ENCODE data around the gene PRSS21.
A peak's percentile ranks its signal among the peaks of the same experiment; 100 is the strongest.

PRSS21 gene

DNA sequence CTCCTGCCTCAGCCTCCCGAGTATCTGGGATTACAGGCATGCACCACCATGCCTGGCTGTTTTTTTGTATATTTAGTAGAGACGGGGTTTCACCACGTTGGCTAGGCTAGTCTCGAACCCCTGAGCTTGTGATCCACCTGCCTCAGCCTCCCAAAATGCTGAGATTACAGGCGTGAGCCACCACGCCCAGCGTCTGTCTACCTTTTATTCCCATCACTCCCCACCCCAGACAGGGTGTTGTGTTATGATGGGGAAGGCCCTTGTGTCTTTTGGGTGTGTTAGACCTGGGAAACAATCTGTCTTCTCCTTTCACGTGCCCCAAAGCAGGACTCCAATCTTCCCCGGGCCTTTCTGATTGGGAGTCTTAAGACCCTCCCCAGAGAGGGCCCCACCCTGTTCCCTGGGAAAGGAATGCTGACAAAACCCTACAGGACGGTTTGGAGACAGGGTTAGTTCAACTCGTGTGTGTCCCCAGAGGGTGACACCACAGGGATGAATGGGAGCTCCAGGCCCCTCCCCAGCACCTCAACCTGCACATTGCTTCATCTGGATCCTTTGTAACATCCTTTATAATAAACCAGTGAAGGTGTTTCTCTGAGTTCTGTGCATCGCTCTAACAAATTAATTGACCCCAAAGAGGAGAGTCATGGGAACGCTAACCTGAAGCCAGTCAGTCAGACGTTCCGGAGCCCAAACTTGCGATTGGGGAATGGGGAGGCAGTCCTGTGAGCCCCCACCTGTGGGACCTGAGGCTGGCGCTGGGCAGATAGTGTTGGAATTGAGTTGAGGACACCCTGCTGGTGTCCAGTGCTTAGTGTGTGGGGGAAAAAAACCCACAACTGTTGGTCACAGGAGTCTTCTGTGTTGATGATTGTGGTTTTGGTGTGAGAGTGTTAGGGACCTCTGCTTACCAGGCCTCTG lies 36.8 kb upstream of the PRSS21 start:
- no peak for DNase-seq

DNA sequence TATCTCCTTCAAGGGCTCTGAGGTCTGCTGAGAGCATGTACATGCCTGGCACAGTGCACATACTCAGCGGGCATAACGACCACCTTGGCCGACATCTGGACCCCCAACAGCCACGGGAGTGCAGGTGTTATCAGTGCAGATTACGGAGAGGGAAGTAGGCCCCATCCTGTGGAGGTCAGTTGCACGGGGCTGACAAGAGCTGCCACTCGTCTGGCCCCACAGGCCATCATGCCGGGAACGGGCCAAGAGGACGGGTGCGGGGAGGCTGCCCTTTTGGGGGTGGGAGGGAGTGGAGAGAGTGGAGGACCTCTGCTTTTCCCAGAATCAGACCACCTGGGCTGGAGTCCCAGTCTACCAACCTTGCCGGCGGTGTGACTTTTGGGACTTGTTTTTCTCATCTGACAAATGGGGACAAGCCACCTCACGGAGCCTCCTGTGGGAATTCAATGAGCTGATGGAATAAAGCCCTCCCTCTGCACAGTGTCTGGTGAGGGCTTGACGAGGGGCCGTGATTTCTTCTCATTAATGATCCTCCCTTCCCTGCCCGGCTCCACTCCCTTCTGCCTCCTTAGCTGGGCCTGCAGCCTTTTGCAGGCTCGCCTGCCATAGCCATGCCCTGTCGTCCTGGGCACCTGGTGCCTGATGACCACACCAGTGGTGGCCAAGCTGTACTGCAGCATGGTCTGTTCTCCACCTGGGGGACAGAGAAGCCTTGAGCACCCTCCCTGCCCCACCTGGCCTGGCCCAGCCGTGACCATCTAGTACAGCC lies 34.3 kb upstream of the PRSS21 start:
- DNase-seq, result no peak

DNA sequence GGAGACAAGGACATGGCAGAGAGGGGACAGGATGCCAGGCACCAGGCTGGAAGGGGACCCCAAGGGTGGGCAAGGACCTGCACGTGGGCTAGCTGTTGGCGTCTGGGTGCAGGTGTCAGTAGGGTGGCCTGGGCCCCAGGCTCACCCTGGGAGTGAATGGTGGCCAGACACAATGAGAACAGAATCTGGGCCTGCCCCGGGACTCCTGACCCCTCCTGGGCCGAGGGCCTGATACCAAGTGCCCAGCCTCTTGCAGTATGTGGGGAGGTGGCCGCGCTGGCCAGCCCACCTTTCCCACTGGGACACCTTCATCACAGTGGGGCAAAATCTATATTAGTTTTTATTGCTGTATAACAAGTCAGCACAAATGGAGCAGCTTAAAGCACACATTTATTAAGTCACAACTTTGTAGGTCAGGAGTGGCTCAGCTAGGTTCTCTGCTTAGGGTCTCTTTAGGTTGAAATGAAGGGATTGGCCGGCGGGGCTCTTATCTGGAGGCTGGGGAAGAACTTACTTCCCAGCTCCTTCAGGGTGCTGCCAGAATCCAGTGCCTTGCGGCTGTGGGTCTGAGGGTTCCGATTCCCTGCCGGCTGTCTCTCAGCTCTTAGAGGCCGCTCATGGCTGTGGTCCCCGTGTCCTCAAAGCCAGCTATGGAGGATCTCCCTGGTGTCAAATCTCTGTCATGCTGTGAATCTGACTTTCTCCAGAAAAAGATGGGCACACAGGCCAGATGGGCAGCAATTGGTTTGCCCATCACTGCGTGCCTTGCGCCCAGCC lies 33.3 kb upstream of the PRSS21 start:
- no peak for DNase-seq

DNA sequence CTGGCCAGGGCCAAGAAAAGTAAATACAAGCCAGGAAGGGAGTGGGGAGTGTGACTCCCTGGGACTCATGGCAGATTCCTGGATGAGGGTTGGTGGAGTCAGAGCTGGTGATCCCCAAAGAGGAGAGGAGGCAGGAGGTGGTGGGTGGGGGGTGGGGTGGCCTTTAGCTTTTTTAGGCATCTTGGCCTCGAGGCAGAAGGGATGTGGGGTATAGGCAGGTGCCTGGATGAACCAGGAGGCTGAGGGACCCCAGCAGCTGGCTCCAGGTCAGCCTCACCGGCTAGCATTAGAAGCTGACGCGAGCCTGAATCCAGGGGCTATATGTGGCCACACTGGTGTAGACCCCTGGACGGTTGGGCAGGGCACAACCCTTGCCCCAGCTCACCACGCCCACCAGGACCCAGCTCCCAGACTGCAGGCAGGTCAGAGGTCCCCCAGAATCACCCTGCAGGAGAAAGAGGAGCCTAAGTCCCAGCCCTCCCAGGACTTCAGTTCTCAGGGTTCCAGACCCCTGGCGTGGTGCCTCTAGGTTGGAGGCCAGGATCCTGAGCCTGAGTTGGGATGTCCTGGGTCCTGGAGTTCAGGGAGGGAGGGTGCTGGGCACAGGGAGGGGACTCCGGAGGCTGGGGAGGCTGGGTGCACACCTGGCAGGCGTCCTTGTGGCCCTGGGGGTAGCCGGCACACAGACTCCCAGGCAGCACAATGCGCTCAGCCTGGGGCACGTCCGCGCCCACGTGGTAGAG lies 32.5 kb upstream of the PRSS21 start:
- DNase-seq, result no peak

DNA sequence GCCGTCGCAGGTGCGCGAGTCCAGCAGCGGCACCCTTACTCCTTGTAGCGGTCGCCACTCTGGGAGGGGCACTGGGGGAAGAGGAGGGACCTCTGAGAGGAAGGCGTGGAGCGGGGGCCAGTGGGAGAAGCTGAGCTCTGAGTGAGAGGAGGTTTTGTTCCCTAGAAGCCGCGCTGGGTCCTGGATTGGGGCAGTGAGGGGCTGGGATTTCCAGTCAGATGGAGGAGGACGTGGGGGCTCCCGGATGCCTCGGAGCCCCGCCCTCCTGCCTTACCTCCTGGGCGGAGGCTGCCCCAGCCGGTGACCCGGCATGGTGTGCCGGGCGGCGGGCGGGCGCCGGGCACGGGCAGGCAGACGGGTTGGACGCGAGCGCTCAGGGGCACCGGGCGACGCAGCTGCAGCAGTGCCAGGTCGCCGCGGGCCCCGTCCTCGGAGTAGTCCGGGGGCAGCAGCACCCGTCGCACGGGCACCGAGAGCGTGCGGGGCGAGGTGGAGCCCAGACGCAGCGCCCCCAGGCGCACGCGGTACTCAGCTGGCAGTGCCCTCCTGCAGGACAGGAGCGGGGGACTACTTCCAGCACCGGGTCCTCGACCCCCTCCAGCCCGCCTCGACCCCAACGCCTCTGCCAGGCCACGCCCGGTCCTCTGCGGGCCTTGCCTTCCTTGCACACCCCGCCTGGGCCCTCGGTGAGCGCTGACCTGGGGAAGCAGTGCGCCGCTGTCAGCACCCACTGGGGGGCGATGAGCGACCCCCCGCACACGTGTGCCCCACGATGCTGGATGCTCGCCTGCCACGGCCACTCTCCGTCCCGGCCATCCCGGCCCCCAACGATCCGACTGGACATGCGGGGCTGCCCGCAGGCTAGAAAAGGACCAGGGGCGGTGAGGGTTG lies 31.7 kb upstream of the PRSS21 start:
- DNase-seq, result peak in 1 of 2 experiments; percentile 32

DNA sequence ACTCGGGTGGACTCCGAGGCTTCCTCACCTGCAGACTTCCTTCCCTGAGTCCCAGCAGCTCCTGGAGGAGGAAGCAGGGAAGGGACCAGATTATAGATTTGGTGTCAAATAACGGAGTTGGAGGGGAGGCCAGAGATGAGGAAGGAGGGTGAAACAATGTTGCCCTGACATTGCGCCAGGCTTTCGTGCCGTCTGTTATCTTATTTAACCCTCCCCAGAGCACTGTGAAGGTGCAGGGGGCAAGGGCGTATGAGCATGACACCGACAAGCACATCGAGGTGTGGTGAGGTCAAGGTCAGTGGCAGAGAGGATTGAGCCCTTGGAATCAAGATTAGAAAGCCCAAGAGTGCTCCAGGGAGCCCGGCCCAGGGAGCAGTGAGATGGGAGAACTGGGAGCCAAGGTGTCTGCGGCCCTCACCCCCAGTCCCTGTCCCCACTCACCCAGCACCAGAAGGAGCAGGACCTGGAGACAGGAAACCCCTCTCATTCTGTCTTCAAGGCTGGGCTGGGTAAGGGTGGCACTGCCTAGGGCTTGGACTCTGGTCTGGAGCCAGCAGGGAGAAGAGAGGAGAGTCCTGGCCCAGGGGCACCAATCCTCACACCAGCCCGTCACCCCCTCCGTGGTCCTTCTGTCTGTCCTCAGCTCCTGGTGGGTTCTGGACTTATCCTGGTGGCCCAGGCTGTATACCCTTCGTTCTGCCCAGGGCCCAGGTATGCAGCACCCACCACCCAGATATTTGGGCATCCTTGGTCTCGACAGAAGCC lies 30.8 kb upstream of the PRSS21 start:
- DNase-seq, result peak; percentile 19 to 27

DNA sequence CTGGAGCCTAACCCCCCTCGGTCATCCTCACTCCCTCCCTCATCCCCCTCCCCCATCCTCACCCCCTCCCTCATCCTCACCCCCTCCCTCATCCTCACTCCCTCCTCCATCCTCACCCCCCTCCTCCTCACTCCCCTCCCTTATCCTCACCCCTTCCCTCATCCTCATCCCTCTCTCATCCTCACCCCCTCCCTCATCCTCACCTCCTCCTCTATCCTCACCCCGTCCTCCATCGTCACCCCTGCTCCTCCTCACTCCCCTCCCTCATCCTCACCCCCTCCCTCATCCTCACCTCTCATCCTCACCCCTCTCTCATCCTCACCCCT lies 30.2 kb upstream of the PRSS21 start:
- no peak for DNase-seq

- DNase-seq, result no peak
Observed at GRCh38 chr16:2787406-2787805, 29.6 kb upstream of the PRSS21 start, which contains the start of gene PRSS33. PRSS33 (minus strand) TSS chr16:2787560; CDS start chr16:2786547, 1,013 bp downstream.

- DNase-seq, result no peak
Observed at GRCh38 chr16:2787961-2788360, 29.1 kb upstream of the PRSS21 start.

DNA sequence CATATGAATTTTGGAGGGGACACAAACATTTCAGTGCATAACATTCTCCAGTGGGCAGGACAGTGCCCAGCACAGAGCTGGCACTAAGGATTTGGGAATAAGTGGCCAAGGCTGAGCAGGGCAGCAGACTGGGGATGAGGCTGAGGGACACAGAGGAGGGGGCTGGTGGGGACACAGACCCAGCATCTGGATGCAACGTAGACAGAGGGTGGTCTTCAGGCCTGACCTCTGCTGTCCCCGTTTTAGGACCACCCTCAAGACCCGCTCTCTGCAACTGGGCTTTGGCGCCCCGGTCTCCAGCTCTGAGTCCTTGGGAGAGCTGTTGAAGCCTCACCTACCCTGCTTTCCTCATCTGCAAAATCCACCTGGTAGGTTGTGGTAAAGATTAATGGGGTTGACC lies 26.4 kb upstream of the PRSS21 start:
- no peak for DNase-seq

DNA sequence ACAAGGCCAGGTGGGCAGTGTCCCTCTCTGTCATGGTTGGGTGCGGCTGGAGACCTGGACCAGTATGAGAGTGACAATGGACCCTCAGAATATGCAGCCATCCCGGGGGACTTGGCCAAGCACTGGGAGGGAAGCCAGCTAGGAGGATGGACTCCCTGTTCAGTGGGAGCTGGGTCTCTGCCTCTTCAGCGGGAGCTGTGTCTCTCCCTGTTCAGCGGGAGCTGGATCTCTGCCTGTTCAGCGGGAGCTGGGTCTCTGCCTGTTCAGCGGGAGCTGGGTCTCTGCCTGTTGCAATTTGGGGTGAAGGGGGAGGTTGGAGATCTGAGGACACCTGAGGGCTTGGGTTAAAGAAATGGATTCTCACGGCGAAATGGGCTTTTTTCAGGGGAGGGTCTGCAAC lies 25.9 kb upstream of the PRSS21 start:
- no peak for DNase-seq

- no peak for DNase-seq
Observed at GRCh38 chr16:2792940-2793339, 24.1 kb upstream of the PRSS21 start.

DNA sequence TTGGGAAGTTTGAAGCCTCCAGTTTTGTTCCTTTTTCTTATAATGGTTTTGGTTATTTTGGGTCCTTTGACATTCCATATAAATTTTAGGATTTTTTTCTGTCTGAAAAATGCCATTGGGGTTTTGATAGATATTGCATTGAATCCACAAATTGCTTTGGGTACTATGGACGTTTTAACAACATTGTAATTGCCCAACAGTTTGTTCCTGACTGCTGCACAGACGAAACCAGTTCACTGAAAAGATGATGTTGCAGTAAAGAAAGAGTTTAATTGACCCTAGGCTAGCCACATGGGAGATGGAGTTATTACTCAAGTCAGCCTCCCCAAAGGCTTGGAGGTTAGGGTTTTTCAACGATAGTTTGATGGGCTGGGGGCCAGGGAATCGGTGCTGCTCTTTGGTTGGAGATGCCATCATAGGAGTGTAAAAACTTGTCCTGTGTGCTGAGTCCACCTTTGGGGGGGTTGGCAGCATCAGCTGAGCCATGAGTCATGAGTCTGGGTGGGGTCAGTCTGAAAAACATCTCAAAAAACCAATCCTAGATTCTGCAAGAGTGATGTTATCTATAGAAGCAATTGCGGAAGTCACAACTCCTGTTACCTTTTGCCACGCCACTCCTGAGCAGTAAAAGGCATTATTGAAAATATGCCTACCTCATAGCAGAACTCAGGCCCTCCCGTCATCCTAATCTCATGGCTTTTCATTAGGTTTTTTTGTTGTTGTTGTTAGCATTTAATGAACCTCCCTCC lies 21.5 kb upstream of the PRSS21 start:
- DNase-seq, result no peak

DNA sequence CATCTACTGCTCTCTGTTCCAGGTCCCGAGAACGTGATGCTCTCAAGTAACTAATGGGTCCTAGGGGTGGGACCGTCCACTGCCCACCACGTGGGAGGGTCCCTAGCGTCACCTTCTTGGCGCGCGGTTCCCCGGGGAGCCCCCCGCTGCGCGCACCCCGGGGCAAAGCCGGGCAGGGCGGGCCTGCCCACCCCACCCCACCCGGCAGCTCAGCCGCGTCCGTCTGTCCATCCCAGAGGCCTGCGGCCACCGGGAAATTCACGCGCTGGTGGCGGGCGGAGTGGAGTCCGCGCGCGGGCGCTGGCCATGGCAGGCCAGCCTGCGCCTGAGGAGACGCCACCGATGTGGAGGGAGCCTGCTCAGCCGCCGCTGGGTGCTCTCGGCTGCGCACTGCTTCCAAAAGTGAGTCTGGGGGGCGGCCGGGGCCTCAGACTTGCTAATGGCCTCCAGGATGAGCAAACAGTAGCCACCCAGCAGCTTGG lies 18.3 kb upstream of the PRSS21 start:
- no peak for DNase-seq

- no peak for DNase-seq
Observed at GRCh38 chr16:2799205-2799858, 17.7 kb upstream of the PRSS21 start.

GRCh38 chr16:2799859-2800226 lies 17.2 kb upstream of the PRSS21 start:
- no peak for DNase-seq

DNA sequence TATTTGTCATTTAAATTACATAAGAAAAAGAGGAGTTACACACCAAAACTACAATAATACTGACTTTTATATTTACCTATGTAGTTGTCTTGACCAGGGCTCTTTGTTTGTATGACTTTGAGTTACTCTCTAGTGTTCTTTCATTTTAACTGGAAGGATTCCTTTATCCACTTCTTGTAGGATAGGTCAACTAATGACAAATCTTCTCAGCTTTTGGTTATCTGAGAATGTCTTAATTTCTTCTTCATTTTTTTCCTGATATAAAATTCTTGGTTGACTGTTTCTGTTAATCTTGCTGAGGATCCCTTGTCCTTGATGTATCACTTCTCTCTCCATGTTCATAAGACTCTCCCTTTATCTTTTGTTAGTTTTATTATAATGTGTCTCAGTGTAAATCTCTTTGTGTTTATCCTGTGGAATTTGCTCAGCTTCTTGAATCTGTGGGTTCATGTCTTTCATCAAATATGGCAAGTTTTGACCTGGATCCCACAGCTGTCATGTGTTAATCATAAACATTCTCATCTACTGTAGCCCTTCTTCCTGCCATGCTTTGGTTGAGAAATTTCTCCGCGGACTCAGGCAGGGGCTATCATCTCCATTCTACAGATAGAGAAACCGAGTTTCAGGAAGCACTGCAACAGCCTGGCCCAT lies 13.4 kb upstream of the PRSS21 start:
- DNase-seq, result no peak

- no peak for DNase-seq
Observed at GRCh38 chr16:2804728-2805127, 12.3 kb upstream of the PRSS21 start.

DNA sequence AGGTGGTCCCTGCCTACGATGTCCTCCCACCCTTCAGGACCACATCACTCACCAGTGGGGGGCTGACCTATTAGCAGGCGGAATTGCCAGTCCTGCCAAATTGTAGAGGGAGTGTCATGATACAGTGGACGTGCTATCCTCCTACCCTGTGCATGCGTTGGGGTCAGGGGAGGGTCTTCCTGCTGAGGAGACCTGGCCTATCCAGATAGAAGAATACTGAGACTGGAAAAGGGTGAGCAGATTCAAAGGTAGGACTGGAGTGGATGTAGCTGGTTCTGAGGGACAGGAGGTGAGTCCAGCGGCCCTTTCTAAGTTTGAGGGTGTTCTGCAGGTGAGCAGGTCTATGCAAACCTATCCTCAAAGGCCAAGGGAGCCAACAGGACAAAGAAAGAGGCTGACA lies 10.8 kb upstream of the PRSS21 start:
- no peak for DNase-seq
